TTC549 (cell line): ENCODE measurements around the gene RABGAP1L.
"Not testable (repeated sequence)": the region's sequence is repeated elsewhere in the genome, so short reads cannot be mapped to it uniquely, and the experiment has no call there.

Source experiments
- FAIRE-seq: peaks from 2 replicates; lab custom pipeline; 2012; peaks lifted over from hg19 to GRCh38; lab: Jason Lieb, UNC

Gene RABGAP1L

DNA sequence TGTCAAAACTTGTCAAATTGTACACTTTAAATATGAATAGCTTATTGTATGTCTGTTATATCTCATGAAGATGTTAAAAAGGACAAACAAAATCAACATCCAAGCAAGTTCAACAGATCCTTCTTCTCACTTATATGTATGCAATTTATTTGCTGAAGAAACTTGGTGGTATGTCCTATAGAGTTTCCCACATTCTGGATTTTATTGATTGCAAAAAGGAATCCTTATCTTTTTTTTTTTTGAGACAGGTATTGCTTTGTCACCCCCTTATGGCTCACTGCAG lies 5.6 kb upstream of the RABGAP1L start:
- FAIRE-seq = no peak

DNA sequence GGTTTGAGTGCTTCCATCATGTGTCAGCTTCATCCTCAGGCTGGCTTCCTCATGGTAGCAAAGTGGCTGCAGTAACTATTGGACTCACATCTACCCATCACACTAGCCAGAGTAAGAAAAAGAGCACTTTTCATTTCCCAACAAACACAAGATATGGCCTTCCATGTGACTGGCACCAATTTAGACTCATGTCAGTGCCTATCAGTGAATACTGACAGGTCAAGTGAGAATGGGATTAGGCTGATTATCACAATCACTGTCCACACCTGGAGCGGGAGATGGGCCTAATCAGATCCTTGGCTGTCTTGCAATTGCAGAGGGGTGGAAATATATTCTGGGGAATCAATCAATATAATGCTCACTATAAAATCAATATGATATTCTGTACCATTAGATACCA lies 2.9 kb upstream of the RABGAP1L start:
- no peak for FAIRE-seq

DNA sequence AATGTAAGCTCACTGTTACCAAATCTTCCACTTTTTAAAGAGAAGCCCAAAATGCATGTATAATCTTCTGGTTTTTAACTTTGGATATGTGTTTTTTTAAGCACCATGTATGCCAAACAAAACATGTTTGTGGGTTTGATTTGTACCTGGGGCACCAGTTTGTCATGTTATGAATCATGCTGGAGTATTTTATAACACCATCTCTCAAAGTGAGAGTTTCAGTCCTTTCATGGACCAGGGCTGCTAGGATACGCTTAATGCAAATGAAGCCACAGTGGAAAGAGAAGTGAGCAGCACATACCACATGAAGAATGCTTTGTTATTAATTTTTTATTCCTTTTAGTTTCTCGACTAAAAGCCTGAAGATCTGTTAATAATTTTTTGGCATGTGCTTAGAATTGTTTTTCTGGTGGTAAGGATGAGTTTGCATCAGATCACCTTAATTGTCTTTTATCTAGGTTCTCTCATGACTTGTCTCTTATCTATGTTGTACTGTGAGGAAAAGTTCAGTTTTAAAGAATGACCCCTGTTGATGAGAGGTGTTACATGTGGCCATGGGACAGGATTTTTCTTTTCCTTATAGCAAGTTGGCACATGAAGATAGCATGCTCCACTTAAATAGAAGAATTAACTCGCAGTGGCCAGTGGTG lies 2.0 kb upstream of the RABGAP1L start:
- FAIRE-seq = no peak

DNA sequence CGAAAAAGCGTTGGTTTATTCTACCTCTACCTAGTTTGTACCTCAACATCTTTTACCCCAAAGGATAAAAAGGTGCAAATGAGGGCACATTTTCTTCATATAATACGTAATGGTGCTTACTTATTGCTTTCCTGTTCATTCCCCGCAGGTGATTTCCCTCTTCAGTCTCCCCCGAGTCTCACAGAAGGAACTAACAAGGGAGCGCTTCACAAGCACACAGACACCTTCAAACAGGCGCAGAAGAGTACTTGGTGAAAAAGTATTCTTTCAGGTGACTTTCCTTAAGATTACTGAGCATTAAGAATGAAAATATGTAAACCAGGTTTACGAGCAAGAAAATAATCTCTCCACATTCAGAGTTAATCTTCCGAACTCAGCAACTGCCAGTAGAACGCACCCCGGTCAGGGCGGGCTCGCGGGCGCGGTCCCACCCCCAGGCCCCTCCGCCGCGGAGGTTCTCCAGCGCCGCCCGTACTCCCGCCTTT lies 511 bp upstream of the RABGAP1L start:
- FAIRE-seq = no peak

- no peak for FAIRE-seq
Measured at GRCh38 chr1:174160109-174160473, 771 bp downstream of the RABGAP1L start.

DNA sequence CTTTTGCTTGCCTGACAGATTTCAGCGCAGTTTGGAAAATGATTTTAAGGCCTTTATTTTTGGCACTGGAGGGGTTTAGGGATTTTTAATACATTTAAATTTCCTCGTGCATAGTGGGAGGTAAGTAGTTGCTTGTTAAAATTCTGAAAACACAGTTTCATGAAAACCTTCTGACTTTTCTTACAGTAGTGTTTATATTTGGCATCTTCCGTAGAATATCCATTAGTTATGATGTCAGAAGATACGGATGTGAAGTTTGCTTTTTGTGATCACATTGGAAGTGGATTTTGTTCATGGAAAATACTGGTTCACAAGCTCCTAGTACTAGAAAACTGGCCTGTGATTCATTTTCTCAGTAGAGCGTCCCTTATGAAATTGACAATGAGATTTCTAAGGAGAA lies 1.3 kb downstream of the RABGAP1L start:
- no peak for FAIRE-seq

- FAIRE-seq = no peak
Measured at GRCh38 chr1:174161813-174162212, 2.5 kb downstream of the RABGAP1L start.

GRCh38 chr1:174164826-174165225 lies 5.5 kb downstream of the RABGAP1L start:
- FAIRE-seq = no peak

- FAIRE-seq = no peak
Measured at GRCh38 chr1:174165471-174166137, 6.3 kb downstream of the RABGAP1L start.

GRCh38 chr1:174166530-174167264 lies 7.4 kb downstream of the RABGAP1L start:
- FAIRE-seq = no peak

DNA sequence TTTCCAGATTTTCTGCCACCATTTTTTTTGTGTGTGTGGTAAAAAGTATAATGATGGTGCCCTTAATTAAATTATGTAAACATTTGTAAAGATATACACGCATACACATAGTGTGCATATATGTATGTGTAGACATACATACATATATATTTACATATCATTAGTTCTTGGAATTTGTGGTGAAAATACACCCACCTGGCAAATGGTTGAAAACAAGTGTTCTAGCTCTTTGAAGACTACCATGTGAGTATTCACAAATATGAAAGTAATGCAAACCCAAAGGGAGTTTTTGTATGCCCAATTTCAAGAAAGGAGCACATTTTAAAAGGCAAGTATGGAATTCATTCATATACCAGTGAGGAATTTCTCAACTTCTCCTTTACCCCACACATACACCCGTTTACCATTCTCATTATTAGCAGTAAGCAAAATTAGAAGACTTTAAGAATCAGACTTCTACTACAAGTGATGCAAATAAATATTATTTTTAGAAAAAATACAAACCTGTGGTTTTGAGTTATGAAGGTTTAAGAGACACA lies 8.0 kb downstream of the RABGAP1L start:
- peak; percentile 78 for FAIRE-seq

DNA sequence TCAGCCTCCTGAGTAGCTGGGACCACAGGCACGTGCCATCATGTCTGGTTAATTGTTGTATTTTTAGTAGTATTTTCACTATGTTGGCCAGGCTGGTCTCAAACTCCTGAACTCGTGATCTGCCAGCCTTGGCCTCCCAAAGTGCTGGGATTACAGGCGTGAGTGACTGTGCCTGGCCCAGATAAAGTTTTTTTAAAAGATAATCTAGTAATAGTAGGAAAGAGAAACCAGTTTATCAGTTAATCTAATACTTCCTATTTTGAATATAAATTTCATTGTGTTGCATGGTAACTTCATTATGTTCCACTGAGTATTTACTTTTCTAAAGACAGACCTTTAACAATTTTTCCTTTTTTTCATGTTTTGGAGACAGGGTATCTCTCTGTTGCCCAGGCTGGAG lies 10.0 kb downstream of the RABGAP1L start:
- peak; percentile 25 for FAIRE-seq

- peak; percentile 70 for FAIRE-seq
Measured at GRCh38 chr1:174171073-174171472, 11.8 kb downstream of the RABGAP1L start.

- peak; percentile 45 for FAIRE-seq
Measured at GRCh38 chr1:174174461-174175329, 15.4 kb downstream of the RABGAP1L start.

DNA sequence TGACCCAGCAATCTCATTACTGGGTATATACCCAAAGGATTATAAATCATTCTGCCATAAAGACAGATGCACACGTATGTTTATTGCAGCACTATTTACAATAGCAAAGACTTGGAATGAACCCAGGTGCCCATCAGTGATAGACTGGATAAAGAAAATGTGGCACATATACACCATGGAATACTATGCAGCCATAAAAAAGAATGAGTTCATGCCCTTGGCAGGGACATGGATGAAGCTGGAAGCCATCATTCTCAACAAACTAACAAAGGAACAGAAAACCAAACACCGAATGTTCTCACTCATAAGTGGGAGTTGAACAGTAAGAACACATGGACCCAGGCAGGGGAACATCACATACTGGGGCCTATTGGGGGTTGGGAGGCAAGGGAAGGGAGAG lies 19.1 kb downstream of the RABGAP1L start:
- not testable (repeated sequence) for FAIRE-seq

DNA sequence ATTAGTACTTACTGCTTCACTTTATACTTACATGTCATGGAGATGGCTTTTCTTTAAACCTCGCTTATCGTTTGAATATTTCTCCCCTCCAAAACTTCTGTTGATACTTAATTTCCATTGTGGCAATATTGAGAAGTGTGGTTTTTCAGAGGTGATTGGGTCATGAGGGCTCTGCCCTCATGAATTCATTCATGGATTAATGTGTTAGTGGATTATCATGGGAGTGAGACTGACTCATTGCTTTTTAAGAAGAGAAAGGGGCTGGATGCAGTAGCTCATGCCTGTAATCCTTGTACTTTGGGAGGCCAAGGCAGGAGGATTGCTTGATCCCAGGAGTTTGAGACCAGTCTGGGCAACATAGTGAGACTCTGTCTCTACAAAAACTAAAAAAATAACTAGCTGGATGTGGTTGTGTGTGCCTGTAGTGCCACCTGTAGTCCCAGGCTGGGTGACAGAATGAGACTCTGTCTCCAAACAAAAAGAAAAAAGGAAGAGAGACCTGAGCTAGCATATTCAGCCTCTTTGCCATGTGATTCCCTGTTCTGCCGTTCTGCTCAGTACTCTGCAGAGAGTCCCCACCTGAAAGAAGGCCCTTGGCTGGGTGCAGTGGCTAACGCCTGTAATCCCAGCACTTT lies 30.2 kb downstream of the RABGAP1L start:
- FAIRE-seq = no peak

- no peak for FAIRE-seq
Measured at GRCh38 chr1:174190691-174191199, 31.4 kb downstream of the RABGAP1L start.

GRCh38 chr1:174191349-174191862 lies 32.1 kb downstream of the RABGAP1L start:
- no peak for FAIRE-seq

DNA sequence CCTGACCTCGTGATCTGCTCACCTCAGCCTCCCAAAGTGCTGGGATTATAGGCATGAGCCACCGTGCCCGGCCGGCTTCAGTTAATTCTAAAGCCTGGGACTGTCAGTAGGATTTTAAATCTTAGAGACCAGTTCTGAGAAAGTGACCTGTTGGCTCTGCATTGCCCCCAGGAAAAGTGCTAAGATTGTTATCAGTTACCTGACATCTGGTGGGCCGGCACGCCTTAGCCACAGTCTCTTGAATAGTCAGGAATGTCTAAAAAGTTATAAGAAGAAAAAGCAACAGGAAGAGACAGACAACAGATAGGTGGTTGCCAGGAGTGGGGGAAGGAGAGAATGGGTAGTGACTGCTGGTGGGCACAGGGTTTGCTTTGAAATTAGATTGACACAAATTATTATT lies 35.1 kb downstream of the RABGAP1L start:
- no peak for FAIRE-seq

DNA sequence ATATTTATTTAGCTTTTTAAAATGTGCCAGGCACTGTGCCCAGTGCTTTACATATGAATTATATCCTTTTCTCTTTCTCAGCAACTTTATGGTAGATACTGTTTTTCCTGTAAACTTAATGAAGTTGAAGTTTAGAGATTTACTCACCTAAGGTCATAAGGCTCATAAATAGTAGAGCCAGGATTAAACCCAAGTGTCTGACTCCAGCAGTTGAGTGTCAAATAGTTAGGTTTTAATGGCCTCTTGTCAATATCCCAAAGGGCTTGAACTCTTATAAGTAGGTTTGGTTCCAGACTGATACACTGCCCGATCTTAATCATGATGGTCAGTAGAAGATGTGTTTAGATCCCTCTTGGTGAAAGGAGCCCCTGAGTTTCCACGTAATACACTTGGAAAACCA lies 37.8 kb downstream of the RABGAP1L start:
- no peak for FAIRE-seq

DNA sequence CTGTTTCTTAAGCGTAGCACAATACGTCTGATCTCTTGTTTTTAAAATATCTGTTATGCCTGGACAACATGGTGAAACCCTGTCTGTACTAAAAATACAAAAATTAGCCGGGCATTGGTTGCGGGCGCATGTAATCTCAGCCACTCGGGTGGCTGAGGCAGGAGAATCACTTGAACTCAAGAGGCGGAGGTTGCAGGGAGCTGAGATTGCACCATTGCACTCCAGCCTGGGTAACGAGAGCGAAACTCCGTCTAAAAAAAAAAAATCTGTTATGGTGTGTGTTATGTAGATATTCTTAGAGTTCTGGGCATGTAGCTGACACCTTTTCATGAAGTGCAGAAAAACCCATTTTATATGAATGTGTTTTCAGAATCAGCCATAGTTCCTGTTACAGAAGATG lies 38.2 kb downstream of the RABGAP1L start:
- FAIRE-seq = no peak
